GM18526 (cell line): ENCODE data around the gene RBMS3.

Experiments used
- POLR2A ChIP-seq: IDR thresholded peaks from 3 replicates; pipeline ENCODE4 v1.6.1; 2011; ENCODE audit not compliant: insufficient read length; ENCODE audit errors: extremely low read depth

RBMS3 gene

GRCh38 chr3:29344154-29344553, 63.3 kb downstream of the RBMS3 start:
- TF ChIP-seq POLR2A, result no peak

DNA sequence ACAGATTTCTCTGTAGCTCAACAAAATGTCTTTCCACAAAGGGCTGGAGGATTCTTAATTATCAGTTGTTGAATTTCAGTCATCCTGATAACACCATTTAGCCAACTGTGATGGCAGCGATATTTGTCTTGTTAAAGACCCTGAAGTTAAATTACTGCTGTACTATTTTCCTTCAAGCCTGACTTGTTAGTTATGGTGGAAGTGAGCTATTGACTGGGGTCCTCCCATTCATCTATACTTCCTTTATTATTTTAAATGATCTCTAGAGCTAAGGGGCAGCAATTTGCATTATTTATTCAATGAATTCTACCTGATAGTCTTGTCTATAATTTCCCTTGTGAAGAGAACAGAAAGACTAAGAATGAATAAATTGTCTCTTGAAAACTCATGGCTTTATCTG, 64.1 kb downstream of the RBMS3 start:
- TF ChIP-seq POLR2A, result no peak

DNA sequence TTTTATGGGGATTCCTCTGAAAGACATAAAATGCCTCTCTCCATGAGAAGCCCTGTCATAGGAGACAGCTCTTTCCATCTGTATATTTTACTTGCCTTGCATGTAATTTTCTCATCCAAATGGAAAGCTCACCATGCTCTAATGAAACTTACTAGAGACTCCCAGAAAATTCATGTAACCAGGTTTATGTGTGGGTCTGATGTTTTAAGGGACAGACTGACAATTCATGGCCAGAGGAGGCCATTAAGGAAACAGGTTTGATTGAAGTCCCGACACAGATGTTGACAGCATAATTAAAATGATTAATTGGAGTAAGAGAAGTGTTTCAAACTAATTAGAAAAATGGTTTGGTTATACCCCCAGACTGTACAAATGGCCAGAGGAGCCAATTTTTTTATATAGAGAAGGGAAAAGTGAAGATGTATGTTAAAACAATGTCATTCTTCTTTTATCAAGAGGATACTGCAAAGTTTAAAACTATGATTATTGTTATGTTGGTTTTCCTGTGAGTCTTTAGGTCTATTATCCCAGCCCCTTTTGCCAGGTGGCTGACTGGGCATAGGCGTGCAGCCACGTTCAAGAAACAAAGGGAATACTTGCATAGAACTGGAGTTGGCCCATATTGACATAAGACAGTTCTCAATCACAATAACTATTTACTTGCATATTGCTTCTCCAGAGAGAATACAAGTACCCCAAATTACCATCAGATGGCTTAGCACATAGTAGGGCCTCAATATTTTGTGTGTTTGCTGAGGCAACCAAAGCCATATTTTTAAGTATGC, 64.8 kb downstream of the RBMS3 start:
- no peak for TF ChIP-seq POLR2A

DNA sequence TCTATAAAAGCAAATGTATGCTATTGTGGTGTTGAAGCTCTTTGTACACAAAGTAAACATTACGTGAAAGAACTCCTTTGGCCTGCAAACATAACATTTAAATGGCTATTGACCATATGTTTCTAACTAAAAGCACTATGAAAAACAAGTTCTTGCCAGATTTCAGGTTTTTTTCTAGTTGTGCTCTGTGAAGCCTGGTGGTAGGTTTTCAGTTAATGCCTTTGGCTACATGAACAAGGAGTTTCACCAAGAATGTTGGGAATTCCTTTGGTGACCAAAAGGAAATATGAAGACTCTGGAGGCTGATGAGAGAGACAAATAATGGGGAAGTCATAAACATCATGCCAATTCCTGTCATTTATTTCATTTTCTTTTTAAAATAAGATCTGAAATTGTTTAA, 66.0 kb downstream of the RBMS3 start:
- no peak for TF ChIP-seq POLR2A

DNA sequence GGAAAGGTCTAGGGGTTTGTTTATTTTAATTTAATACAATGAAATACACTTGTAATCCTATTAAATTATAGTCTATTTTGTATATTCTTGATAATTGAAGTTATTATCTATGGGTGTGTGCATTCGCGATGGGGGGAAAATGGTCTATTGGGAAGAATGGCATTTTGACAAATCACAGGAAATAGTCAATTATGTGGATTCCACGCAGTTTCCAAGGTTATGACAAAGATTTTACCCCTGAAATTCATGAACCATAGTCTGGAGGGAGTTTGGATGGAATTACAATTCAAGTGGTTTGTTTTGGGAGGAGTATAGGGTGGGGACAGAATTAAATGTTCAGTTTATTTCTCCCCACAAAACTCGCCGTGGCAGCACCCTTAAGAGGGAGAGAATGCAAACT, 66.5 kb downstream of the RBMS3 start:
- TF ChIP-seq POLR2A, result no peak

- TF ChIP-seq POLR2A, result no peak
Measured at GRCh38 chr3:29348316-29348715, 67.4 kb downstream of the RBMS3 start.

GRCh38 chr3:29349049-29349448, 68.2 kb downstream of the RBMS3 start:
- TF ChIP-seq POLR2A, result no peak

GRCh38 chr3:29353807-29354206, 72.9 kb downstream of the RBMS3 start:
- TF ChIP-seq POLR2A, result no peak

DNA sequence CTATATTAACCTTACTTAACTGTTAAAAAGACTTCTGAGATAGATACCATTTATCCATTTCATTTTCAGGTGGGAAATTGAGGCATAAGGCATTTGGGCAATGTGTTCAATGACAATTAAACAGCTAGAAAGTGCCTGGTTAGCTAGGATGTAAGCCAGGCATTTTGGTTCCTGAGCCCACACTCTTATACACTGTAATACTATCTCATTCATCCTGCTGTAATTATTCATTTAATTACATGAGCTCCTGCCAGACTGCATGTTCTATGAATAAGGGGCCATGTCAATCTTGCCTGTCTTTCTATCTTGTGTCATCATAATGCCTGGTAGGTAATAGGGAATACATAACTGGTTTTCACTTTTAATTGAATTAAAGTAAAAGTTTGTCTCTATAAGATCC, 74.0 kb downstream of the RBMS3 start:
- TF ChIP-seq POLR2A, result no peak

- no peak for TF ChIP-seq POLR2A
Measured at GRCh38 chr3:29356062-29356461, 75.2 kb downstream of the RBMS3 start.

DNA sequence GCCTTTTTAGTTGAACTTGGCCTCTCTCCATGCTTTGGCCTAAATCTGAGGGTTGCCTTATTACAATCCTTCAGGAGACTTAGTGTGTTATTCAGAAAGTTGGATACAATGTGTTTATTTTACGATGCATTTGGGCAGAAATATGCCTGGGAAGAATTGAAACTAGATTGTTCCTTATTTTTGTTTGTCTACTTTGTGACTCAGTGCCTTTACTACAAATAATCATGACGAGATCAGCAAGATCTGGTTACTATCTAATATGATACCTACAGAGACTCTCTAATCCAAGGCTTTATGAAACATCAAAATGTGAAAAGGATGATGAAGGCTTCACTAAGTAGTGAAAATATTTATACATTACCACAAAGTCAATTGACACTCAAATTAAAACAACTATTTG, 82.2 kb downstream of the RBMS3 start:
- no peak for TF ChIP-seq POLR2A

- TF ChIP-seq POLR2A, result no peak
Measured at GRCh38 chr3:29370021-29370420, 89.2 kb downstream of the RBMS3 start.

GRCh38 chr3:29370476-29371420, 89.9 kb downstream of the RBMS3 start:
- no peak for TF ChIP-seq POLR2A

DNA sequence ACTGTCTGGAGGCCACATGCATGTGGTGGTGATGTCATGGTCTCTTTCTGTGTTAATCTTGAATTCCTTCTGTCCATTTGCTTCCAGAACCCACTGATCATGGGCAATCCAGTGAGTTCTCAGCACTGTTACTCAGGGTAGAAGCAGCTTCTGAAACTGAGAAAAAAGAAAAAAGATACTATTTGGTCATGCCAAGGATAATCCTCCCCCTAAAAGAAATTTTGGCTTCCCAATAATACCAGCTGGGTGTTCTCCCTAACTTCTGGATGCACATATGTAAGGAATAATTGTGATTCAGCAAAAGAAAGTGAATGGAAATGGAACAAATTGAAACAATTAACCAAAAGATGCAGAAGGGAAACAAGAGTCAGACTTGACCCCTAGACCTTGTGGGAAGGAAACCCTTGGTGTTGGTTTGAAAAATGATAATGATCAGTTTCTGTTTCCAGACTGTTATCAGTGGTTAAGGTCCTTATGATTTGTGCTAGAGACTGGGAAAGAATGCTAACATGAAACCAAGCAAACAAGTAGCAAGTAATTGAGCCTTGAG, 92.3 kb downstream of the RBMS3 start:
- TF ChIP-seq POLR2A, result no peak

DNA sequence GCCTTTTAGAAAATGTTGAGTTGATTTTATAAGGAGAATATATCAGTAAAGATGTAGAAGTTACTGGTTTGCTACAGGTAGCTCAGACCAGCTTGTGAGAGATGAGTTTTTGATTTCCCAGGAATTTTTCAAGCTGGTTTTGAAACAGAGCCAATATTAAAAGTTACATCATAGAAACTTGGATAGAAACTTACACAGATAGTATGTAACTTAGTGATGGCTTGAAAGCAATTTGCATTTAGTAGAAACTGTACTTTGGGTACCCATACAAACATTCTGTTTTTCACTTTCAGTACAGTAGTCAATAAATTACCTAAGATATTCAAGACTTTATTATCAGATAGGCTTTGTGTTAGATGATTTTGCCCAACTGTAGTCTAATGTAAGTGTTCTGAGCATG, 93.4 kb downstream of the RBMS3 start:
- TF ChIP-seq POLR2A, result no peak

DNA sequence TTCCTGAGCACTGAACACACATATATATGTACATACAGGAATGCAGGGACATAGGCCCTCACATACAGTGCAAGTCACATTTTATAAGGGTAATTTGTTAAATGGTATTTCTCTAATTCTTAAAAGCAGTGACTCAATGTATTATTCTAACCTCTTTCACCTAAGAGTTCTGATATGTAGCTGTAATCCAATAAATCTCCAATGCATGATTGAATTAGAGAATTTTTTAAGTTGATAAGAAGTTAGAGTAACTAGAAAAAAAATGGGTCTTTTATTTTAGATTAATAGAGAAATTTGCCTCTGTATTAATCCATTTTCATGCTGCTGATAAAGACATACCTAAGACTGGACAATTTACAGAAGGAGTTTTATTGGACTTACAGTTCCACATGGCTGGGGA, 98.2 kb downstream of the RBMS3 start:
- TF ChIP-seq POLR2A, result no peak
